Breast epithelium (tissue), 4 donors: ENCODE data around the gene P2RY11. TPM values are rescaled to one million over a fixed set of nuclear protein-coding genes. Genes with fewer than 3 reads are reported as not detected.
A peak's percentile ranks its signal among the peaks of the same experiment; 100 is the strongest.

Experiments
- DNase-seq, 2 donors: peaks; one replicate each; pipeline ENCODE4 v3.0.0-alpha.2; 2019; ENCODE audit warnings: low spot score in 2 of 2
- H3K27ac ChIP-seq, 2 donors: fragments of 200-600 bp; sonication (generic) in 1 of 2; one replicate each; pipeline ENCODE4 v1.5.1; 2016 to 2019; ENCODE audit warnings: mild to moderate bottlenecking in 1 of 2
- H3K27me3 ChIP-seq, 2 donors: fragments of 200-600 bp; sonication (generic) in 1 of 2; one replicate each; pipeline versions ENCODE4 v1.5.1 to v1.6.0; 2017 to 2019; ENCODE audit warnings: control low read depth in 1 of 2, mild to moderate bottlenecking in 1 of 2
- H3K36me3 ChIP-seq: fragments of 200-600 bp; one replicate; pipeline ENCODE4 v1.5.1; 2019
- H3K4me1 ChIP-seq, 2 donors: fragments of 200-600 bp; sonication (generic); one replicate each; pipeline ENCODE4 v1.5.1; 2016 to 2019; ENCODE audit warnings: control low read depth in 1 of 2
- H3K4me3 ChIP-seq, 3 donors: fragments of 200-600 bp; sonication (generic); 1 replicate in 2 of 3; 2 replicates in 1 of 3; pipeline ENCODE4 v1.5.1; 2016 to 2019; ENCODE audit warnings: mild to moderate bottlenecking in 3 of 3, moderate library complexity in 2 of 3
- H3K9me3 ChIP-seq, 2 donors: fragments of 200-600 bp; sonication (generic) in 1 of 2; one replicate each; pipeline ENCODE4 v1.5.1; 2016 to 2019; ENCODE audit warnings: control low read depth in 1 of 2
- POLR2A ChIP-seq: fragments of 450-650 bp; IDR thresholded peaks from one replicate; pipeline ENCODE4 v1.6.1; 2016; ENCODE audit warnings: antibody characterized with exemption, mild to moderate bottlenecking, moderate library complexity
- POLR2AphosphoS5 ChIP-seq, 3 donors: sonication (generic); formaldehyde crosslinking; IDR thresholded peaks; one replicate each; pipeline ENCODE4 v1.6.1; 2017; ENCODE audit warnings: antibody characterized with exemption in 3 of 3
- intact Hi-C: fragments of 100-400 bp; cut with DNase I; formaldehyde crosslinking; loops from one replicate; pipeline ENCODE4 v1.15.1; 2023; ENCODE audit warnings: low total_unique reads
- total RNA-seq, 3 donors: library from RNA; depleted of rRNA; stranded (reverse); fragments of >200 nt; gene quantifications; one replicate each; pipeline ENCODE4 v1.1.0, GENCODE V29; 2016
- TF ChIP-seq, protein P1 (sequence below), 3 donors: fragments of 450-650 bp; IDR thresholded peaks; one replicate each; pipeline ENCODE4 v1.5.1; 2016 to 2017; ENCODE audit warnings: antibody characterized with exemption in 3 of 3, mild to moderate bottlenecking in 3 of 3, moderate library complexity in 3 of 3

P2RY11 gene
- total RNA-seq, 3 donors from 2014 or later = 4.0 to 7.2 (median 4.3) TPM

- no peak for DNase-seq
- H3K27ac ChIP-seq = no peak overlapping the region
- H3K27me3 ChIP-seq = no peaks in the 10 kb centered on the region
- peaks cover 4% of the 10 kb centered on the region for H3K36me3 ChIP-seq
- TF ChIP-seq POLR2AphosphoS5 (IDR thresholded peaks at IDR 0.05) (no peak), POLR2A (no peak)
- TF ChIP-seq, protein P1, sequence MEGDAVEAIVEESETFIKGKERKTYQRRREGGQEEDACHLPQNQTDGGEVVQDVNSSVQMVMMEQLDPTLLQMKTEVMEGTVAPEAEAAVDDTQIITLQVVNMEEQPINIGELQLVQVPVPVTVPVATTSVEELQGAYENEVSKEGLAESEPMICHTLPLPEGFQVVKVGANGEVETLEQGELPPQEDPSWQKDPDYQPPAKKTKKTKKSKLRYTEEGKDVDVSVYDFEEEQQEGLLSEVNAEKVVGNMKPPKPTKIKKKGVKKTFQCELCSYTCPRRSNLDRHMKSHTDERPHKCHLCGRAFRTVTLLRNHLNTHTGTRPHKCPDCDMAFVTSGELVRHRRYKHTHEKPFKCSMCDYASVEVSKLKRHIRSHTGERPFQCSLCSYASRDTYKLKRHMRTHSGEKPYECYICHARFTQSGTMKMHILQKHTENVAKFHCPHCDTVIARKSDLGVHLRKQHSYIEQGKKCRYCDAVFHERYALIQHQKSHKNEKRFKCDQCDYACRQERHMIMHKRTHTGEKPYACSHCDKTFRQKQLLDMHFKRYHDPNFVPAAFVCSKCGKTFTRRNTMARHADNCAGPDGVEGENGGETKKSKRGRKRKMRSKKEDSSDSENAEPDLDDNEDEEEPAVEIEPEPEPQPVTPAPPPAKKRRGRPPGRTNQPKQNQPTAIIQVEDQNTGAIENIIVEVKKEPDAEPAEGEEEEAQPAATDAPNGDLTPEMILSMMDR (IDR thresholded peaks at IDR 0.05) = no peak
- no peak overlapping the region for H3K4me3 ChIP-seq
- no peaks in the 10 kb centered on the region for H3K4me1 ChIP-seq
- intact Hi-C loops = no loop called here
- H3K9me3 ChIP-seq = no peaks in the 10 kb centered on the region
Observed at GRCh38 chr19:10134040-10134439, 22.5 kb downstream of the P2RY11 start.

GRCh38 chr19:10135551-10136334 is 24.2 kb downstream of the P2RY11 start:
- intact Hi-C loops = no loop called here
- Histone ChIP-seq H3K4me3 (peak overlapping the region in 2 of 3 donors; percentile 33 to 37), H3K27ac (peak overlapping the region; percentile 33 to 77), H3K36me3 (peaks cover 4% of the 10 kb centered on the region), H3K27me3 (no peaks in the 10 kb centered on the region), H3K4me1 (no peaks in the 10 kb centered on the region), H3K9me3 (no peaks in the 10 kb centered on the region)
- peak in 1 of 2 donors; percentile 68 for DNase-seq
- TF ChIP-seq POLR2A (no peak), POLR2AphosphoS5 (IDR thresholded peaks at IDR 0.05) (no peak)
- TF ChIP-seq, protein P1 (IDR thresholded peaks at IDR 0.05) = no peak

- Histone ChIP-seq H3K4me1 (no peaks in the 10 kb centered on the region), H3K36me3 (peaks cover 7% of the 10 kb centered on the region), H3K9me3 (no peaks in the 10 kb centered on the region), H3K27ac (no peak overlapping the region), H3K4me3 (no peak overlapping the region), H3K27me3 (no peaks in the 10 kb centered on the region)
- TF ChIP-seq POLR2AphosphoS5 (IDR thresholded peaks at IDR 0.05) (no peak), POLR2A (no peak)
- TF ChIP-seq, protein P1 (IDR thresholded peaks at IDR 0.05) = no peak
- intact Hi-C loops = no loop called here
- no peak for DNase-seq
Observed at GRCh38 chr19:10136936-10137335, 25.4 kb downstream of the P2RY11 start.

DNA sequence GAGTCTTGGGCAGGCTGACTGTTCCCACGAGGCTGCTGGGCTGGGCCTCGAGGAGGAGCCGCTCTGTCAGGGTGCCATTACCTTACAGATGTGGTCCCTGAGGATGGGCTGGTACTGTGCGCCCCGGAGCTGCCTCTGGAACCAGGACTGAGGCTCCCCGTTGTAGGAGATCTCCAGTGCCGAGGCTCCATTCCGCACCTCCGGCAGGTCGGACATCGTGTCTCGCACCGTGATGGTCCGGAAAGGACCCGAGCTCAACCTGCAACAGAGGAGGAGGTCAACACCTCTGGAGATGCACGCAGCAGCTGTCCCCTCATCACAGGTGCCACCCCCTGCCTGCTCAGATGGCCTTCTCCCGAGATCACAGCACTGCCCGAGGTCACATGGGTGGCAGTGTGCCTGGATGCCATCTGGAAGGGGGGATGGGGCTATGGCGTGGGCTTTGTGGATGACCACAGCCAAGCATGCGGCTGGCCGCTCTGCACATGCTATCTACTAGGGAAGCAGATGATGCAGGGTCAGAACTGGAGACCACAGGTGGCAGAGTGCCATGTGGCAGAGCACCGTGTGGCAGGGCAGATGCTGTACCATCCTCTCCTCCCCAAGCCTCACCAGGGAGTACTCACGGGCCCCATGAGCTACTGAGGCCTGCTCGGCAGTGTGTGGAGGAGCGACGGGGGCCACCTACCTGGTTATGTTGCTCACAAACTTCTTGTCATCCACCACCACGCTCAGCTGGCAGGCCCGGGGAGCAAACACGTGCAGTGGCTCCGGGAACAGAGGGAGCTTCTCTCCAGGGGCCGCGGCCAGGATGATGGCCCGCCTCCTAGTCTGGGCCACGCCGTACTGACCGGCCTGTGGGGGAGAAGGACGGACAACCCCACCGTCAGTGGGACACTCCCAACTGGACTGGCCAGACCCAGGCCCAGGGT is 26.5 kb downstream of the P2RY11 start:
- Histone ChIP-seq H3K27ac (no peak overlapping the region), H3K36me3 (peaks cover 7% of the 10 kb centered on the region), H3K4me1 (no peaks in the 10 kb centered on the region), H3K4me3 (no peak overlapping the region), H3K27me3 (no peaks in the 10 kb centered on the region), H3K9me3 (no peaks in the 10 kb centered on the region)
- TF ChIP-seq POLR2AphosphoS5 (IDR thresholded peaks at IDR 0.05) (no peak), POLR2A (no peak)
- TF ChIP-seq, protein P1 (IDR thresholded peaks at IDR 0.05) = no peak
- intact Hi-C loops = no loop called here
- DNase-seq = no peak
